H9 (cell line): ENCODE results near the gene CTAG1B. TPM values are rescaled to one million over a fixed set of nuclear protein-coding genes. Genes with fewer than 3 reads are reported as not detected.
"Not testable (repeated sequence)": the region's sequence is repeated elsewhere in the genome, so short reads cannot be mapped to it uniquely, and the experiment has no call there.

ENCODE experiments used
- DNase-seq: peaks from one replicate; pipeline ENCODE4 v3.0.0-alpha.2; 2017
- H2AFZ ChIP-seq: one replicate; pipeline ENCODE4 v1.6.1; 2013; ENCODE audit warnings: mild to moderate bottlenecking, low read length, control low read depth, moderate library complexity
- H2AK5ac ChIP-seq: 2 replicates; pipeline ENCODE4 v1.6.1; 2013; ENCODE audit warnings: low read length, control low read depth, mixed read lengths; ENCODE audit not compliant: insufficient read length
- H2BK120ac ChIP-seq: one replicate; pipeline ENCODE4 v1.6.1; 2013; ENCODE audit warnings: low read depth, mild to moderate bottlenecking, low read length, control low read depth, inconsistent platforms; ENCODE audit not compliant: poor library complexity, severe bottlenecking
- H2BK12ac ChIP-seq: 2 replicates; pipeline ENCODE4 v1.6.1; 2013; ENCODE audit warnings: low read length, control low read depth, mixed read lengths, low read depth; ENCODE audit not compliant: insufficient read length
- H2BK15ac ChIP-seq: 2 replicates; pipeline ENCODE4 v1.6.1; 2013; ENCODE audit warnings: low read depth, low read length, control low read depth
- H2BK20ac ChIP-seq: one replicate; pipeline ENCODE4 v1.6.1; 2013; ENCODE audit warnings: low read depth, mild to moderate bottlenecking, low read length, control low read depth, inconsistent platforms; ENCODE audit not compliant: poor library complexity, severe bottlenecking
- H2BK5ac ChIP-seq: 2 replicates; pipeline ENCODE4 v1.6.1; 2013; ENCODE audit warnings: low read length, control low read depth, mixed read lengths; ENCODE audit not compliant: insufficient read length
- H3K14ac ChIP-seq: 2 replicates; pipeline ENCODE4 v1.6.1; 2013; ENCODE audit warnings: low read length, control low read depth; ENCODE audit not compliant: insufficient read depth
- H3K18ac ChIP-seq: 2 replicates; pipeline ENCODE4 v1.6.1; 2013; ENCODE audit warnings: low read depth, mild to moderate bottlenecking, mixed read lengths, low read length, control low read depth; ENCODE audit not compliant: insufficient read length
- H3K23ac ChIP-seq: 2 replicates; pipeline ENCODE4 v1.6.1; 2013; ENCODE audit warnings: low read length, control low read depth, mixed read lengths, low read depth; ENCODE audit not compliant: insufficient read length
- H3K23me2 ChIP-seq: 2 replicates; pipeline ENCODE4 v1.6.1; 2013; ENCODE audit warnings: low read depth, mild to moderate bottlenecking, mixed read lengths, low read length, control low read depth; ENCODE audit not compliant: insufficient read length, poor library complexity, severe bottlenecking
- H3K27ac ChIP-seq: 2 replicates; pipeline ENCODE4 v1.5.1; 2013; ENCODE audit warnings: low read length, control low read depth, mixed read lengths, low read depth; ENCODE audit not compliant: insufficient read length
- H3K27me3 ChIP-seq: 2 replicates; pipeline ENCODE4 v1.6.1; 2013; ENCODE audit warnings: low read length, control low read depth, inconsistent platforms; ENCODE audit not compliant: insufficient read depth
- H3K4ac ChIP-seq: 2 replicates; pipeline ENCODE4 v1.6.1; 2013; ENCODE audit warnings: low read depth, mild to moderate bottlenecking, control low read depth, inconsistent platforms, low read length, moderate library complexity
- H3K4me1 ChIP-seq: 2 replicates; pipeline ENCODE4 v1.6.1; 2013; ENCODE audit warnings: low read length, control low read depth, inconsistent platforms; ENCODE audit not compliant: insufficient read depth
- H3K4me2 ChIP-seq: 2 replicates; pipeline ENCODE4 v1.6.1; 2013; ENCODE audit warnings: low read length, control low read depth, mixed read lengths; ENCODE audit not compliant: insufficient read length, insufficient read depth
- H3K56ac ChIP-seq: 2 replicates; pipeline ENCODE4 v1.6.1; 2013; ENCODE audit warnings: low read depth, mild to moderate bottlenecking, mixed read lengths, low read length, control low read depth; ENCODE audit not compliant: insufficient read length
- H3K79me1 ChIP-seq: 2 replicates; pipeline ENCODE4 v1.6.1; 2013; ENCODE audit warnings: low read depth, mild to moderate bottlenecking, moderate library complexity, low read length, control low read depth, inconsistent platforms; ENCODE audit not compliant: insufficient read depth, poor library complexity, severe bottlenecking
- H3K79me2 ChIP-seq: 2 replicates; pipeline ENCODE4 v1.6.1; 2013; ENCODE audit warnings: low read length, control low read depth, inconsistent platforms; ENCODE audit not compliant: insufficient read depth
- H3K9ac ChIP-seq: 2 replicates; pipeline ENCODE4 v1.6.1; 2013; ENCODE audit warnings: low read length, control low read depth, mixed read lengths; ENCODE audit not compliant: insufficient read length; ENCODE audit errors: extremely low read depth
- H3K9me3 ChIP-seq: one replicate; pipeline ENCODE4 v1.6.1; 2013; ENCODE audit warnings: low read depth, low read length, inconsistent platforms; ENCODE audit not compliant: control insufficient read depth
- H3T11ph ChIP-seq: one replicate; pipeline ENCODE4 v1.6.1; 2013; ENCODE audit warnings: mild to moderate bottlenecking, low read length, control low read depth, inconsistent platforms
- H4K20me1 ChIP-seq: one replicate; pipeline ENCODE4 v1.6.1; 2013; ENCODE audit not compliant: control insufficient read depth, insufficient read length, insufficient read depth
- H4K5ac ChIP-seq: 2 replicates; pipeline ENCODE4 v1.6.1; 2013; ENCODE audit warnings: low read depth, mild to moderate bottlenecking, mixed read lengths, low read length, control low read depth; ENCODE audit not compliant: insufficient read length
- H4K8ac ChIP-seq: replicated peaks from 2 replicates; pipeline ENCODE4 v1.6.1; 2013; ENCODE audit warnings: low read length, control low read depth, mixed read lengths, low read depth; ENCODE audit not compliant: insufficient read length
- H4K91ac ChIP-seq: 2 replicates; pipeline ENCODE4 v1.6.1; 2013; ENCODE audit warnings: low read depth, mild to moderate bottlenecking, moderate library complexity, mixed read lengths, low read length, control low read depth; ENCODE audit not compliant: insufficient read length
- H3K27ac Mint-ChIP-seq, 3 experiments: 2 replicates in 2 of 3; 3 replicates in 1 of 3; pipeline ENCODE4 v1.8.0; 2020 to 2021; ENCODE audit warnings: mixed read lengths in 3 of 3, mild to moderate bottlenecking in 1 of 3, moderate library complexity in 1 of 3
- H3K27me3 Mint-ChIP-seq: 2 replicates; pipeline ENCODE4 v1.8.0; 2021; ENCODE audit warnings: low read depth, mild to moderate bottlenecking, moderate library complexity, mixed read lengths
- H3K36me3 Mint-ChIP-seq, 3 experiments: 2 replicates in 2 of 3; 3 replicates in 1 of 3; pipeline ENCODE4 v1.8.0; 2020 to 2021; ENCODE audit warnings: low read depth in 3 of 3, mixed read lengths in 3 of 3; ENCODE audit not compliant: insufficient read depth in 1 of 3
- H3K4me1 Mint-ChIP-seq, 2 experiments: 2 replicates each; pipeline ENCODE4 v1.8.0; 2020; ENCODE audit warnings: mixed read lengths in 2 of 2
- H3K4me3 Mint-ChIP-seq, 2 experiments: 2 replicates in 1 of 2; 3 replicates in 1 of 2; pipeline ENCODE4 v1.8.0; 2020 to 2021; ENCODE audit warnings: mild to moderate bottlenecking in 2 of 2, mixed read lengths in 2 of 2, moderate library complexity in 1 of 2
- H3K9me3 Mint-ChIP-seq, 2 experiments: 2 replicates in 1 of 2; 3 replicates in 1 of 2; pipeline ENCODE4 v1.8.0; 2020; ENCODE audit warnings: mild to moderate bottlenecking in 2 of 2, mixed read lengths in 2 of 2, moderate library complexity in 1 of 2
- WGBS: extraction: QIAGEN DNeasy Blood & Tissue Kit; methylation state at CpG from one replicate; pipeline ENCODE4 v1.1.7; 2013; ENCODE audit warnings: missing lambda C conversion rate, low lambda C conversion rate, mixed read lengths; ENCODE audit not compliant: insufficient read length; ENCODE audit errors: extremely low coverage; 5-methylcytosine and 5-hydroxymethylcytosine counted together
- total RNA-seq: library from RNA; stranded (reverse); gene quantifications from 2 replicates; pipeline ENCODE4 v1.2.1, GENCODE V29; 2021

Gene CTAG1B
- total RNA-seq, 1 experiment from 2014 or later, result not detected

DNA sequence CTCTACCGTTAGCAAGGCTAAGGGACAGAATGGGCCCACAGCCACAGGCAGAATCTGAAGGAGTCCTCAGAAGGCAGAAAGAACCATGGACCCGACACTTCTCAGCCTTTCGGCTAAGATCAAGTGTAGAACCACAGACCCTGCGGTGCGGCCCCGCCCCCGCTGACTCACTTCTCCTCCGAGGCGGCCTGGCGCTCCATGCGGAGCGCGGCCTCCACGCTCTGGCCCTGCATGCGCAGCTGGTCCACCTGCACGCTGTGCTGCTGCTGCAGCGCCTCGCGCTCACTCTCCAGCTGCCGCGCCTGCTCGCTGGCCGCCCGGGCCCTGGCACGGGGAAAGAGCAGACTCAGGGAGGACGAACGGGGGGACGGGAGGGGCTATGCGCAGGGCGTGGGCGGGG is 24.6 kb upstream of the CTAG1B start:
- H3K4me1 ChIP-seq, result not testable (repeated sequence)

GRCh38 chrX:154641740-154642139 is 22.7 kb upstream of the CTAG1B start:
- H3T11ph ChIP-seq, H3K36me3 Mint-ChIP-seq, H3K23ac ChIP-seq, H4K91ac ChIP-seq, H4K5ac ChIP-seq, H2BK12ac ChIP-seq, H3K4me1 ChIP-seq, DNase-seq, H3K9me3 Mint-ChIP-seq, H3K4me3 Mint-ChIP-seq, H2AFZ ChIP-seq, H3K4me1 Mint-ChIP-seq, H3K79me2 ChIP-seq, H3K4ac ChIP-seq, H3K9ac ChIP-seq, H3K23me2 ChIP-seq, H3K27me3 Mint-ChIP-seq, H2AK5ac ChIP-seq, H3K27me3 ChIP-seq, H3K27ac ChIP-seq, H2BK5ac ChIP-seq, H3K9me3 ChIP-seq, H2BK15ac ChIP-seq, H4K8ac ChIP-seq, H2BK120ac ChIP-seq, H2BK20ac ChIP-seq, H3K4me2 ChIP-seq, H3K18ac ChIP-seq, H4K20me1 ChIP-seq, H3K56ac ChIP-seq, H3K27ac Mint-ChIP-seq, H3K14ac ChIP-seq, H3K79me1 ChIP-seq: not testable (repeated sequence)
- no CpG with 5 or more reads among the region's 10 CpGs for WGBS

More for the DNA sequence above, 24.6 kb upstream of the CTAG1B start:
- not testable (repeated sequence) for H3K27me3 Mint-ChIP-seq, H2BK12ac ChIP-seq, H3T11ph ChIP-seq, H4K20me1 ChIP-seq, H2AFZ ChIP-seq, DNase-seq, H2BK120ac ChIP-seq, H2AK5ac ChIP-seq, H3K36me3 Mint-ChIP-seq, H3K23ac ChIP-seq, H3K4me1 Mint-ChIP-seq, H2BK20ac ChIP-seq, H2BK15ac ChIP-seq, H3K56ac ChIP-seq, H3K4ac ChIP-seq, H3K27ac Mint-ChIP-seq, H3K9ac ChIP-seq, H3K9me3 ChIP-seq, H3K23me2 ChIP-seq, H4K5ac ChIP-seq, H3K14ac ChIP-seq, H3K79me2 ChIP-seq, H3K79me1 ChIP-seq, H3K4me3 Mint-ChIP-seq, H4K91ac ChIP-seq, H3K4me2 ChIP-seq, H3K27me3 ChIP-seq, H4K8ac ChIP-seq, H3K18ac ChIP-seq, H3K9me3 Mint-ChIP-seq, H3K27ac ChIP-seq, H2BK5ac ChIP-seq
- no CpG with 5 or more reads among the region's 31 CpGs for WGBS
